HG03095 (cell line): ENCODE measurements around the gene C3orf18.

Experiments
- ATAC-seq: cut with Tn5 transposase; IDR thresholded peaks from one replicate; pipeline ENCODE4 v1.9.1; 2021; ENCODE audit warnings: moderate library complexity; ENCODE audit not compliant: unreplicated experiment

The C3orf18 gene

GRCh38 chr3:50567386-50568167 lies at the start of gene C3orf18:
C3orf18 (minus strand) TSS chr3:50567747; CDS start chr3:50565699, 2,048 bp downstream.
- peak; percentile 77 for ATAC-seq

GRCh38 chr3:50616770-50617095 lies 49.2 kb upstream of the C3orf18 start:
- ATAC-seq = peak; percentile 67

- ATAC-seq = no peak
Observed at GRCh38 chr3:50616003-50616769, 48.6 kb upstream of the C3orf18 start.

GRCh38 chr3:50615190-50615589 lies 47.6 kb upstream of the C3orf18 start:
- ATAC-seq = no peak

GRCh38 chr3:50612970-50613846 lies 45.7 kb upstream of the C3orf18 start:
- ATAC-seq = no peak

- ATAC-seq = no peak
Observed at GRCh38 chr3:50612234-50612882, 44.8 kb upstream of the C3orf18 start.

GRCh38 chr3:50611464-50612233 lies 44.1 kb upstream of the C3orf18 start, which contains the start of gene CISH:
CISH (minus strand) TSS chr3:50611774; CDS start chr3:50611650, 124 bp downstream.
- peak; percentile 68 for ATAC-seq

GRCh38 chr3:50610992-50611463 lies 43.5 kb upstream of the C3orf18 start:
- ATAC-seq = no peak

- ATAC-seq = no peak
Observed at GRCh38 chr3:50610181-50610971, 42.8 kb upstream of the C3orf18 start.

- no peak for ATAC-seq
Observed at GRCh38 chr3:50609763-50610085, 42.2 kb upstream of the C3orf18 start.

- ATAC-seq = no peak
Observed at GRCh38 chr3:50609071-50609762, 41.7 kb upstream of the C3orf18 start.

GRCh38 chr3:50608278-50608677 lies 40.7 kb upstream of the C3orf18 start:
- no peak for ATAC-seq

- no peak for ATAC-seq
Observed at GRCh38 chr3:50607271-50608091, 39.9 kb upstream of the C3orf18 start.

GRCh38 chr3:50606596-50606995 lies 39.0 kb upstream of the C3orf18 start:
- ATAC-seq = no peak

GRCh38 chr3:50605901-50606326 lies 38.4 kb upstream of the C3orf18 start:
- ATAC-seq = no peak

GRCh38 chr3:50604628-50605588 lies 37.4 kb upstream of the C3orf18 start:
- no peak for ATAC-seq
